CD8-positive, alpha-beta memory T cell (primary cell): Measurements from ENCODE around the gene RASGEF1B. TPM values are rescaled to one million over a fixed set of nuclear protein-coding genes. Genes with fewer than 3 reads are reported as not detected.
A peak's percentile ranks its signal among the peaks of the same experiment; 100 is the strongest.

Experiments used
- CTCF ChIA-PET: fragments of 350-600 bp; sonication (Branson Sonifier 250); formaldehyde crosslinking; loops from one replicate; lab custom pipeline; 2021; ENCODE audit warnings: antibody characterized with exemption; lab: Charles Lee
- POLR2A ChIA-PET: fragments of 350-600 bp; sonication (Branson Sonifier 250); formaldehyde crosslinking; loops from one replicate; lab custom pipeline; 2021; ENCODE audit warnings: antibody characterized with exemption; lab: Charles Lee
- DNase-seq, 5 donors: peaks; one replicate each; pipeline versions ENCODE4 v3.0.0 to v3.0.0-alpha.2; 2020 to 2022; ENCODE audit warnings: mixed read lengths in 1 of 5
- H3K27ac ChIP-seq: one replicate; pipeline ENCODE4 v1.7.0; 2013; ENCODE audit warnings: low read depth, mild to moderate bottlenecking, low read length, moderate library complexity
- H3K27me3 ChIP-seq: 2 replicates; pipeline ENCODE4 v1.7.0; 2013; ENCODE audit warnings: low read length, mild to moderate bottlenecking; ENCODE audit not compliant: insufficient read depth, poor library complexity, severe bottlenecking
- H3K36me3 ChIP-seq: 2 replicates; pipeline ENCODE4 v1.7.0; 2013; ENCODE audit warnings: mild to moderate bottlenecking, low read length, moderate library complexity; ENCODE audit not compliant: insufficient read depth
- H3K4me1 ChIP-seq: 2 replicates; pipeline ENCODE4 v1.7.0; 2013; ENCODE audit warnings: mild to moderate bottlenecking, low read length, moderate library complexity; ENCODE audit not compliant: insufficient read depth
- H3K4me3 ChIP-seq: 2 replicates; pipeline ENCODE4 v1.7.0; 2013; ENCODE audit warnings: mild to moderate bottlenecking, low read length
- H3K9me3 ChIP-seq: 2 replicates; pipeline ENCODE4 v1.7.0; 2013; ENCODE audit warnings: mild to moderate bottlenecking, low read length
- H3K27ac Mint-ChIP-seq, 8 donors: one replicate each; pipeline ENCODE4 v1.8.0; 2020 to 2021; ENCODE audit warnings: mixed read lengths in 8 of 8, mild to moderate bottlenecking in 6 of 8, inconsistent platforms in 3 of 8, moderate library complexity in 3 of 8
- H3K27me3 Mint-ChIP-seq, 2 donors: one replicate each; pipeline ENCODE4 v1.8.0; 2020 to 2021; ENCODE audit warnings: mixed read lengths in 2 of 2, mild to moderate bottlenecking in 1 of 2, moderate library complexity in 1 of 2
- H3K36me3 Mint-ChIP-seq, 3 donors: one replicate each; pipeline ENCODE4 v1.8.0; 2020 to 2021; ENCODE audit warnings: mixed read lengths in 3 of 3, inconsistent platforms in 1 of 3, mild to moderate bottlenecking in 1 of 3
- H3K4me1 Mint-ChIP-seq, 3 donors: one replicate each; pipeline ENCODE4 v1.8.0; 2020 to 2021; ENCODE audit warnings: mixed read lengths in 3 of 3, inconsistent platforms in 1 of 3, mild to moderate bottlenecking in 1 of 3
- H3K4me3 Mint-ChIP-seq, 7 donors: one replicate each; pipeline ENCODE4 v1.8.0; 2020 to 2021; ENCODE audit warnings: mixed read lengths in 7 of 7, mild to moderate bottlenecking in 6 of 7, moderate library complexity in 4 of 7, inconsistent platforms in 2 of 7
- H3K9me3 Mint-ChIP-seq, 5 donors: one replicate each; pipeline ENCODE4 v1.8.0; 2020 to 2022; ENCODE audit warnings: mixed read lengths in 5 of 5, mild to moderate bottlenecking in 3 of 5, moderate library complexity in 2 of 5, inconsistent platforms in 1 of 5
- polyA plus RNA-seq: library from polyadenylated mRNA; unstranded; fragments of 300-500 nt; fragmentation: Illumina TruSeq; gene quantifications from one replicate; pipeline ENCODE4 v1.2.3, GENCODE V29; 2021
- total RNA-seq, 2 experiments: library from RNA; stranded (reverse); gene quantifications; one replicate each; pipeline ENCODE4 v1.2.3, GENCODE V29; 2021

RASGEF1B gene
- total and polyA plus RNA-seq, 3 experiments from 2014 or later: 4.9 to 6.1 (median 5.5) TPM

DNA sequence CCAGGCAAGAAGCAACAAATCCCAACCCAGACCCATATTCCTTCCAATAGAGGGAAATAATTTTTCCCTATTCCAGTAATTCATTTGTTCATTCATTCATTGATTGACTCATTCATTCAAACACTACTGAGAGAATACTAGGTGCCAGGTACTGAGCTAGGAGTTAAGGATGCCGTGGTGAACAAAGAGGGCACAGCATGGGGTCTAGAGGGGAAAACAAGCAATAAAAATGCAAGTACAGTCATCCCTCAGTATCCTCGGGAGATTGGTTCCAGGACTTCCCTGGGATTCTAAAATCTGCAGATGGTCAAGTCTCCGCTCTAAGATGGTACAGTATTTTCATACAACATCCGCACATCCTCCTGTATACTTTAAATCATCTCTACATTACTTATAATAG lies 18.7 kb downstream of the RASGEF1B start:
- no peaks in the 10 kb centered on the region for H3K36me3 ChIP-seq
- H3K4me1 Mint-ChIP-seq: peaks cover 8 to 14% (median 11%) of the 10 kb centered on the region in 3 donors
- POLR2A ChIA-PET: no interaction called here

GRCh38 chr4:81452452-81453006 lies 19.2 kb downstream of the RASGEF1B start:
- CTCF ChIA-PET: no interaction called here
- no peak overlapping the region for H3K4me3 Mint-ChIP-seq

More for the DNA sequence above, 18.7 kb downstream of the RASGEF1B start:
- DNase-seq: no peak
- H3K4me1 ChIP-seq: no peaks in the 10 kb centered on the region
- H3K27ac ChIP-seq: no peak overlapping the region
- no peaks in the 10 kb centered on the region for H3K27me3 Mint-ChIP-seq
- no peaks in the 10 kb centered on the region for H3K27me3 ChIP-seq
- no peak overlapping the region for H3K27ac Mint-ChIP-seq
- H3K36me3 Mint-ChIP-seq: peaks cover 14 to 81% (median 33%) of the 10 kb centered on the region in 3 donors
- H3K4me3 Mint-ChIP-seq: no peak overlapping the region
- no peak overlapping the region for H3K4me3 ChIP-seq
- no peaks in the 10 kb centered on the region for H3K9me3 ChIP-seq
- H3K9me3 Mint-ChIP-seq: no peaks in the 10 kb centered on the region
- CTCF ChIA-PET: interaction anchor here (1.4 kb wide), 1 partner anchor 14 kb away, joined by 5 read pairs; no protein-coding TSS in a partner anchor

DNA sequence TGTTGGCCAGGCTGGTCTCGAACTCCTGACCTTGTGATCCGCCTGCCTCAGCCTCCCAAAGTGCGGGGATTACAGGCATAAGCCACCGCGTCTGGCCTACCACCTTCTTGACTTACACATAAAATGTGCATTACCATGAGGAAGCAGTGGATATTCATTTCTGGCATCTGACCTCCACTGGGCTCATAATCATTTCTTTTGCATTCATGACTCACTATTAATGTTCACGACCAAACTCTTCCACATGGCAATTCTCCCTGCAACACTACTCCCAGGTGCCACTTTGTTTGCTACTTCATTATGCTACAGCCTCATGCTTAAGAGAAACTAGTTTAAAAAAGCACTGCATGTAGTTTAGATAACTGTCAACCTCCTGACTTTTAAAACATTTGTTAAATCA lies 22.7 kb downstream of the RASGEF1B start:
- no peak overlapping the region for H3K4me3 Mint-ChIP-seq
- peaks cover 23 to 87% (median 41%) of the 10 kb centered on the region in 3 donors for H3K36me3 Mint-ChIP-seq
- H3K4me1 Mint-ChIP-seq: no peaks in the 10 kb centered on the region
- peak overlapping the region in 1 of 8 donors; percentile 28 for H3K27ac Mint-ChIP-seq
- Histone ChIP-seq H3K9me3 (no peaks in the 10 kb centered on the region), H3K4me1 (no peaks in the 10 kb centered on the region), H3K4me3 (no peak overlapping the region), H3K27ac (no peak overlapping the region), H3K36me3 (peaks cover 12% of the 10 kb centered on the region), H3K27me3 (no peaks in the 10 kb centered on the region)
- ChIA-PET CTCF (no interaction called here), POLR2A (no interaction called here)
- no peak for DNase-seq
- H3K27me3 Mint-ChIP-seq: no peaks in the 10 kb centered on the region
- H3K9me3 Mint-ChIP-seq: no peaks in the 10 kb centered on the region

More at GRCh38 chr4:81452452-81453006, 19.2 kb downstream of the RASGEF1B start:
- H3K4me1 ChIP-seq: no peaks in the 10 kb centered on the region
- no peaks in the 10 kb centered on the region for H3K27me3 Mint-ChIP-seq
- no peak overlapping the region for H3K27ac Mint-ChIP-seq
- no peak for DNase-seq
- H3K27ac ChIP-seq: no peak overlapping the region
- no peaks in the 10 kb centered on the region for H3K9me3 Mint-ChIP-seq
- H3K4me3 ChIP-seq: no peak overlapping the region
- peaks cover 17 to 82% (median 33%) of the 10 kb centered on the region in 3 donors for H3K36me3 Mint-ChIP-seq
- H3K27me3 ChIP-seq: no peaks in the 10 kb centered on the region
- POLR2A ChIA-PET: no interaction called here
- H3K9me3 ChIP-seq: no peaks in the 10 kb centered on the region
- peaks cover 6 to 14% (median 11%) of the 10 kb centered on the region in 3 donors for H3K4me1 Mint-ChIP-seq
- H3K36me3 ChIP-seq: no peaks in the 10 kb centered on the region

DNA sequence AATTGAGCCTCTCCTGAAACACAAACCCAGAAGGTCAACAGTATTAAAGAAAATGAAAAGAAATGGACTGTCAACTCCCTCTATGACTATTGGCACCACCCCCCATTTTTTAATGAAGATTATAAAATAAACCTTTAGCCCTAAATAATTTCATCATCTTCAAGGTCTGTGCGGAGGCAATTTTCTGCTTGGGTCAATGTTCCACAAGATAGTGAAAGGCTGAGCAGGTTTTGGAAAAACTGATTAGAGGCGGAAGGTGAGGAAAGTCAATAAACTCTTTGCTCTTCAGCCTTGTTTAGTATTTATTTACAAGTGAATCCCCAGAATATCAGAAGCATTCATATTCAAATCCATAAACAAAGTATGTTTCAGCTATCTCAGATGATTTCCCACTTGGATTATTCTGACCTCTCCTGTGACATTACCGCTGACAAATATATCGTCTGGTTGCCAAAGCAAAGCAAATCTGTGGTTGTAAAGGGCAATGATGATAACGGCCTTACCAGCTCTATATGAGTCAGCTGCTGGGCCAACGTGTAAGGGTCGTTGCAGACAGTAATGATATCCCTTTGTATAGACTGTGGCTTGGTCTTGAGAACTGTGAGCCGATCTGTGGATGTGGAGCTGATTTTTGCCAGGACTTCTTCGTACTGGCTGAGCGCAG lies 24.0 kb downstream of the RASGEF1B start:
- Mint-ChIP-seq H3K27ac (peak overlapping the region in 1 of 8 donors; percentile 12), H3K27me3 (no peaks in the 10 kb centered on the region), H3K36me3 (peaks cover 32 to 86% (median 50%) of the 10 kb centered on the region in 3 donors), H3K4me1 (no peaks in the 10 kb centered on the region), H3K9me3 (no peaks in the 10 kb centered on the region), H3K4me3 (no peak overlapping the region)
- DNase-seq: no peak
- Histone ChIP-seq H3K27me3 (no peaks in the 10 kb centered on the region), H3K4me3 (no peak overlapping the region), H3K9me3 (no peaks in the 10 kb centered on the region), H3K4me1 (no peaks in the 10 kb centered on the region), H3K36me3 (peaks cover 12% of the 10 kb centered on the region), H3K27ac (no peak overlapping the region)
- POLR2A ChIA-PET: no interaction called here
- CTCF ChIA-PET: no interaction called here

- CTCF ChIA-PET: no interaction called here
- Mint-ChIP-seq H3K9me3 (no peaks in the 10 kb centered on the region), H3K4me3 (no peak overlapping the region), H3K27me3 (no peaks in the 10 kb centered on the region), H3K27ac (no peak overlapping the region), H3K36me3 (peaks cover 32 to 86% (median 45%) of the 10 kb centered on the region in 3 donors), H3K4me1 (no peaks in the 10 kb centered on the region)
- POLR2A ChIA-PET: no interaction called here
- Histone ChIP-seq H3K27me3 (no peaks in the 10 kb centered on the region), H3K4me1 (no peaks in the 10 kb centered on the region), H3K27ac (no peak overlapping the region), H3K4me3 (no peak overlapping the region), H3K36me3 (peaks cover 16% of the 10 kb centered on the region), H3K9me3 (no peaks in the 10 kb centered on the region)
- DNase-seq: no peak
These were observed 25.1 kb downstream of the RASGEF1B start for GRCh38 chr4:81446634-81447033.

DNA sequence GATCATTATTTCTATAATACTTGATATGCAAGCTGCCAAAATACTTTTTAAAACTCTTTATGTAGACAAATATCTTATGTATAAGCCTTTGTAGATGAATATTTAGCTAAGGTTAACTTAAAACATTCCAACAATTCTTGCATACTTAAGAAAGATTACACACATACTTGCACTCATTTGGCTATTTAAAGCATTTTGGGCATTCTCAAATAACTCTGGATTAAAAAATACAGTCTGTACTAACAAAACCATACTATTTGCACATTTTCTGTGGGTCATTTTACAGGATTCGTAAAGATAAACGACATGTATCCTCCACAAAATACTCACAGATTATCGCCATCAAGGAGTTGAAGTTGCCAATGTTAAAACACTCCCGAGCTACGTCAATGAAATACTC lies 26.5 kb downstream of the RASGEF1B start:
- Mint-ChIP-seq H3K4me3 (no peak overlapping the region), H3K27ac (no peak overlapping the region), H3K27me3 (no peaks in the 10 kb centered on the region), H3K36me3 (peaks cover 36 to 88% (median 47%) of the 10 kb centered on the region in 3 donors), H3K9me3 (no peaks in the 10 kb centered on the region), H3K4me1 (no peaks in the 10 kb centered on the region)
- no peak overlapping the region for H3K4me3 ChIP-seq
- no peak overlapping the region for H3K27ac ChIP-seq
- H3K4me1 ChIP-seq: no peaks in the 10 kb centered on the region
- POLR2A ChIA-PET: no interaction called here
- H3K27me3 ChIP-seq: no peaks in the 10 kb centered on the region
- CTCF ChIA-PET: interaction anchor here (1.5 kb wide), 1 partner anchor 823 kb away, joined by 3 read pairs; no protein-coding TSS in a partner anchor
- H3K9me3 ChIP-seq: no peaks in the 10 kb centered on the region
- DNase-seq: no peak
- H3K36me3 ChIP-seq: peaks cover 16% of the 10 kb centered on the region

- no peaks in the 10 kb centered on the region for H3K27me3 ChIP-seq
- Mint-ChIP-seq H3K36me3 (peaks cover 52 to 96% (median 55%) of the 10 kb centered on the region in 3 donors), H3K27ac (no peak overlapping the region), H3K4me1 (no peaks in the 10 kb centered on the region), H3K27me3 (no peaks in the 10 kb centered on the region), H3K4me3 (no peak overlapping the region), H3K9me3 (no peaks in the 10 kb centered on the region)
- H3K36me3 ChIP-seq: peaks cover 19% of the 10 kb centered on the region
- H3K4me3 ChIP-seq: no peak overlapping the region
- no peaks in the 10 kb centered on the region for H3K9me3 ChIP-seq
- ChIA-PET POLR2A (no interaction called here), CTCF (no interaction called here)
- no peaks in the 10 kb centered on the region for H3K4me1 ChIP-seq
- no peak overlapping the region for H3K27ac ChIP-seq
- DNase-seq: no peak
These were observed 29.1 kb downstream of the RASGEF1B start for GRCh38 chr4:81442484-81443085.

GRCh38 chr4:81440949-81441348 lies 30.8 kb downstream of the RASGEF1B start:
- POLR2A ChIA-PET: no interaction called here

More at GRCh38 chr4:81440949-81441348, 30.8 kb downstream of the RASGEF1B start:
- H3K9me3 Mint-ChIP-seq: no peaks in the 10 kb centered on the region
- Histone ChIP-seq H3K9me3 (no peaks in the 10 kb centered on the region), H3K27me3 (no peaks in the 10 kb centered on the region), H3K36me3 (peaks cover 16% of the 10 kb centered on the region), H3K4me1 (no peaks in the 10 kb centered on the region), H3K27ac (no peak overlapping the region), H3K4me3 (no peak overlapping the region)
- no peaks in the 10 kb centered on the region for H3K4me1 Mint-ChIP-seq
- H3K36me3 Mint-ChIP-seq: peaks cover 48 to 92% (median 48%) of the 10 kb centered on the region in 3 donors
- CTCF ChIA-PET: no interaction called here
- no peaks in the 10 kb centered on the region for H3K27me3 Mint-ChIP-seq
- H3K27ac Mint-ChIP-seq: no peak overlapping the region
- H3K4me3 Mint-ChIP-seq: no peak overlapping the region
- DNase-seq: no peak
